ENCODE measurements around the gene MRPL36.

- no peak for TF ChIP-seq POLR2A (IDR thresholded peaks at IDR 0.05; ENCODE audit: low read depth, low read length)
- TF ChIP-seq SPI1 (IDR thresholded peaks at IDR 0.05; ENCODE audit: low read depth, low read length): no peak
- TF ChIP-seq POLR2AphosphoS5 (IDR thresholded peaks at IDR 0.05; ENCODE audit: low read depth, low read length): no peak
- TF ChIP-seq TAF1 (IDR thresholded peaks at IDR 0.05; ENCODE audit: low read depth, low read length): no peak
- no peak for TF ChIP-seq POU2F2 (IDR thresholded peaks at IDR 0.05; ENCODE audit: low read depth, low read length)
- TF ChIP-seq PAX5 (IDR thresholded peaks at IDR 0.05; ENCODE audit: insufficient read depth, low read length, severe bottlenecking): no peak
Measured at GRCh38 chr5:1753490-1753889, 46.1 kb downstream of the MRPL36 start.
